Melanocyte of skin (primary cell): ENCODE results near the gene AGR3. TPM values are rescaled to one million over a fixed set of nuclear protein-coding genes. Genes with fewer than 3 reads are reported as not detected.

Experiments used
- small RNA-seq, 2 donors: library from RNA; depleted of rRNA; stranded (forward); fragments of <200 nt; gene quantifications; one replicate each; pipeline ENCODE3, GENCODE V24; 2012
- total RNA-seq, 2 donors: library from RNA; depleted of rRNA; stranded (reverse); fragments of >200 nt; gene quantifications; 2 replicates each; pipeline ENCODE4 v1.2.3, GENCODE V29; 2012

The AGR3 gene
- total RNA-seq = not detected

GRCh38 chr7:16881844-16882243 is at the start of gene AGR3:
TSS of gene AGR3 (minus strand) at chr7:16881983. CDS start at chr7:16878618, 3,365 bp downstream.

Small RNA genes within 50 kb of the gene (small RNA-seq; reads per million reads assigned to genes)
- gene AC098592.2 = 0 reads per million in 2 donors

Other genes starting within 250 kb of the AGR3 start
- 10 to 100 TPM; 16.9 to 17.6 TPM for gene ANKMY2, start 236.2 kb downstream of the AGR3 start, total RNA-seq
- gene BZW2, start 235.8 kb downstream of the AGR3 start, total RNA-seq = 100 to 1,000 TPM in 1 of 2 donors, 10 to 100 TPM in 1; 56.1 to 109 TPM
- 1 to 10 TPM in 1 of 2 donors, not detected in 1; 2.0 TPM for gene TSPAN13, start 128.2 kb downstream of the AGR3 start, total RNA-seq
- gene AGR2, start 77.0 kb downstream of the AGR3 start, total RNA-seq = not detected